Upper lobe of left lung (tissue), 6 donors: ENCODE measurements around the gene COL9A1. TPM values are rescaled to one million over a fixed set of nuclear protein-coding genes. Genes with fewer than 3 reads are reported as not detected.
"Not testable (repeated sequence)": the region's sequence is repeated elsewhere in the genome, so short reads cannot be mapped to it uniquely, and the experiment has no call there.

Experiments used
- ATAC-seq, 2 donors: fragments of 200-7000 bp; cut with Tn5 transposase; one replicate each; pipeline ENCODE4 v1.9.1; 2022; ENCODE audit warnings: mild to moderate bottlenecking in 2 of 2, moderate library complexity in 2 of 2; ENCODE audit not compliant: low FRiP score in 2 of 2
- DNase-seq, 2 donors: peaks; one replicate each; pipeline ENCODE4 v3.0.0-alpha.2; 2019 to 2020
- H3K27ac ChIP-seq, 4 donors: fragments of 200-600 bp; sonication (generic); one replicate each; pipeline ENCODE4 v1.5.1; 2016 to 2019
- H3K27me3 ChIP-seq, 4 donors: fragments of 200-600 bp; sonication (generic); one replicate each; pipeline ENCODE4 v1.5.1; 2017 to 2019
- H3K36me3 ChIP-seq, 4 donors: fragments of 200-600 bp; sonication (generic); one replicate each; pipeline ENCODE4 v1.5.1; 2016 to 2019
- H3K4me1 ChIP-seq, 4 donors: fragments of 200-600 bp; sonication (generic); one replicate each; pipeline ENCODE4 v1.5.1; 2018 to 2019
- H3K4me3 ChIP-seq, 4 donors: fragments of 200-600 bp; sonication (generic); one replicate each; pipeline ENCODE4 v1.5.1; 2017 to 2019; ENCODE audit warnings: mild to moderate bottlenecking in 2 of 4, moderate library complexity in 1 of 4
- H3K9me3 ChIP-seq, 4 donors: fragments of 200-600 bp; sonication (generic); one replicate each; pipeline ENCODE4 v1.5.1; 2018 to 2019
- EP300 ChIP-seq, 4 donors: sonication (generic); formaldehyde crosslinking; IDR thresholded peaks; one replicate each; pipeline ENCODE4 v1.5.1; 2017; ENCODE audit warnings: antibody characterized with exemption in 4 of 4, control low read depth in 2 of 4
- POLR2A ChIP-seq, 4 donors: fragments of 450-650 bp; IDR thresholded peaks; one replicate each; pipeline ENCODE4 v1.5.1; 2016 to 2017; ENCODE audit warnings: antibody characterized with exemption in 4 of 4, mild to moderate bottlenecking in 2 of 4
- POLR2AphosphoS5 ChIP-seq, 2 donors: sonication (generic); formaldehyde crosslinking; IDR thresholded peaks; one replicate each; pipeline ENCODE4 v1.5.1; 2017; ENCODE audit warnings: antibody characterized with exemption in 2 of 2
- WGBS, 2 donors: methylation state at CpG; one replicate each; pipeline ENCODE4 v1.1.5; 2017 to 2018; 5-methylcytosine and 5-hydroxymethylcytosine counted together
- total RNA-seq, 6 donors: library from RNA; depleted of rRNA in 4 of 6; stranded (reverse); fragments of >200 nt in 4 of 6; gene quantifications; one replicate each; pipeline versions ENCODE4 v1.1.0 to v1.2.1, GENCODE V29; 2016 to 2021
- TF ChIP-seq, protein P1 (sequence below), 6 experiments: fragments of 450-650 bp in 4 of 6; fragments of 200-600 bp in 2 of 6; sonication (generic) in 2 of 6; IDR thresholded peaks; one replicate each; pipeline ENCODE4 v1.5.1; 2016 to 2019; ENCODE audit warnings: antibody characterized with exemption in 6 of 6
- donor health status: DM: no; HTN: no; CAD: no; lungs with moderate emphysema.
- donor health status: DM: no; HTN: yes; CAD: no; lungs with severe emphysema.

Gene COL9A1
- total RNA-seq, 6 donors from 2014 or later: 0.30 TPM; not detected in 5

DNA sequence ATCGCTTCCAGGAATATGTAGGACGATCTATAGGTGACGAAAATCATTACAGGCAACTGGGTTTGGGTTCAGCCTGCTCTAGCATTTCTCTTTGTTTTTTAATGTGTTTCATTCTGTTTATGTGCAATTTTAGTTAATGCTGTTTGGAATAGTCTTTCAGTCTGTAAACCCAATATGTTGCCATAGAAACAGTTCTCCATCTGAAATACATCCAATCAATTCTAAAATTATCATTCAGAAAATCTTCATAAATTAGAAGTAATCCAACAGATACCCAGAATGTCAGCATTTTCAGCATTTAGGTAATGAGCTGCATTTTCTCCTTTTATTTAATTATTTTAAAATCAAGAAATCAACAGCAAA, 34.8 kb upstream of the COL9A1 start:
- no peak overlapping the region for H3K27ac ChIP-seq
- no peak overlapping the region for H3K4me3 ChIP-seq
- ATAC-seq (no peak), DNase-seq (no peak)
- no peaks in the 10 kb centered on the region for H3K36me3 ChIP-seq
- peaks cover 0 to 7% (median 2%) of the 10 kb centered on the region in 4 donors for H3K9me3 ChIP-seq
- no peaks in the 10 kb centered on the region for H3K27me3 ChIP-seq
- TF ChIP-seq, protein P1, sequence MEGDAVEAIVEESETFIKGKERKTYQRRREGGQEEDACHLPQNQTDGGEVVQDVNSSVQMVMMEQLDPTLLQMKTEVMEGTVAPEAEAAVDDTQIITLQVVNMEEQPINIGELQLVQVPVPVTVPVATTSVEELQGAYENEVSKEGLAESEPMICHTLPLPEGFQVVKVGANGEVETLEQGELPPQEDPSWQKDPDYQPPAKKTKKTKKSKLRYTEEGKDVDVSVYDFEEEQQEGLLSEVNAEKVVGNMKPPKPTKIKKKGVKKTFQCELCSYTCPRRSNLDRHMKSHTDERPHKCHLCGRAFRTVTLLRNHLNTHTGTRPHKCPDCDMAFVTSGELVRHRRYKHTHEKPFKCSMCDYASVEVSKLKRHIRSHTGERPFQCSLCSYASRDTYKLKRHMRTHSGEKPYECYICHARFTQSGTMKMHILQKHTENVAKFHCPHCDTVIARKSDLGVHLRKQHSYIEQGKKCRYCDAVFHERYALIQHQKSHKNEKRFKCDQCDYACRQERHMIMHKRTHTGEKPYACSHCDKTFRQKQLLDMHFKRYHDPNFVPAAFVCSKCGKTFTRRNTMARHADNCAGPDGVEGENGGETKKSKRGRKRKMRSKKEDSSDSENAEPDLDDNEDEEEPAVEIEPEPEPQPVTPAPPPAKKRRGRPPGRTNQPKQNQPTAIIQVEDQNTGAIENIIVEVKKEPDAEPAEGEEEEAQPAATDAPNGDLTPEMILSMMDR (IDR thresholded peaks at IDR 0.05): no peak
- no peak for TF ChIP-seq EP300 (IDR thresholded peaks at IDR 0.05)
- TF ChIP-seq POLR2A (IDR thresholded peaks at IDR 0.05): no peak
- TF ChIP-seq POLR2AphosphoS5 (IDR thresholded peaks at IDR 0.05): no peak
- 87 to 90% methylated on average over 3 of the region's 3 CpGs for WGBS, 2 donors
- no peaks in the 10 kb centered on the region for H3K4me1 ChIP-seq

DNA sequence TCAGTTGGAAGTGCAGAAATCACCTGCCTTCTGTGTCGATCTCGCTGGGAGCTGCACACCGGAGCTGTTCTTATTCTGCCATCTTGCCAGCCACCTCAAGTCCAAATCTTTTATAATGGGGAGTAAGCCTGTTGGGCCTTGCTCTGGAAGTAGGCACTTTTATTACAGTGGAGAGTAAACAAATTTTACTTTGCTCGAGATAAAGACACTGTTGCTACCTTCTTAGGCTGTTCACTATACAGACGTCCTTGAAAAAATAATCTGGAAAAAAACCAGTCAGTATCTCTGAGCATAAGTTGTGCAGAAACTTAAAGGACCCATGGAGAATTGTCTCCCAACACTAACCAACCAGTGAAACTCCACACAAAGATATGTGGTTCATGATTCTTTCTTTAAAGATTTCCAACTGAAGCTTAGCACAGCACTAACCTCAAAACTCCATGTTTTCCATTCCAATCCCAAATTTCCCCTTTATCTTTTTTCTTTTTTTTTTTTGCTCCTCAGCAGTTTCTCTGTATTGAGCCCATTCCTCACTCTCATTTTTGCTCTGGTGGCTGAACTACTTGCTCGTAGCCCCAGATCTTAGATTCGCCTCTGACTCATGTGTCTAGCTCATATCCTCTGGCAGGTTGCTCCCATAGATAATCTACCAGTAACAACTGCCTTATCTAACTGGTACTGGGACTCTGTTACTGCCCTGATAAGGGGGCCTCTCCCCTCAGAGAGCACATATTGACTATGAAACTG, 34.3 kb upstream of the COL9A1 start:
- no peak overlapping the region for H3K27ac ChIP-seq
- H3K27me3 ChIP-seq: no peaks in the 10 kb centered on the region
- no peak for DNase-seq
- H3K9me3 ChIP-seq: peaks cover 0 to 7% (median 2%) of the 10 kb centered on the region in 4 donors
- WGBS, 2 donors: 71 to 77% methylated on average over 7 of the region's 7 CpGs
- peak in 1 of 2 donors; percentile 26 for ATAC-seq
- H3K4me3 ChIP-seq: no peak overlapping the region
- TF ChIP-seq EP300 (IDR thresholded peaks at IDR 0.05) (no peak), POLR2AphosphoS5 (IDR thresholded peaks at IDR 0.05) (no peak), POLR2A (IDR thresholded peaks at IDR 0.05) (no peak)
- TF ChIP-seq, protein P1 (IDR thresholded peaks at IDR 0.05): no peak
- H3K4me1 ChIP-seq: no peaks in the 10 kb centered on the region
- no peaks in the 10 kb centered on the region for H3K36me3 ChIP-seq

DNA sequence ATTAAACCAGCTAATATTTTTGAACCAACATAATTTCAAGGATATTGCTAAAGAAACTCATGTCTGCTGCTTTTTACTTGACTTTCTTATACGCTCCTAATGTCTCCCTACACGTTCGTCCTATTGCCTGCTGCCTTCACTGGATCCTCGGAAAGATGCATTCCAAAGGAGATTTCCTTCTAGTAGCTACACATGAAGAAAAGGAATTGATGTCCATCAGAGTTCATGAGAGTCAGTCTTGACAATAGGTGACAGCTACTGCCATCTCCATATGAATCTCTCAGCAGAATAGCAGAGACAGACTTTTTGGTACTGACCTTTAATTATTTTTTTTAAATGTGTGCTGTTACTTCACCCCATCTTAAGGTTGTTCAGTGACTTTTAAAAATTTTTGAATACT, 24.2 kb upstream of the COL9A1 start:
- TF ChIP-seq POLR2A (IDR thresholded peaks at IDR 0.05) (no peak), POLR2AphosphoS5 (IDR thresholded peaks at IDR 0.05) (no peak), EP300 (IDR thresholded peaks at IDR 0.05) (no peak)
- TF ChIP-seq, protein P1 (IDR thresholded peaks at IDR 0.05): no peak
- no peak overlapping the region for H3K4me3 ChIP-seq
- WGBS, 2 donors: 59 to 68% methylated on average over 4 of the region's 4 CpGs
- H3K36me3 ChIP-seq: no peaks in the 10 kb centered on the region
- H3K27ac ChIP-seq: no peak overlapping the region
- no peak for ATAC-seq
- H3K4me1 ChIP-seq: no peaks in the 10 kb centered on the region
- H3K9me3 ChIP-seq: peaks cover 0 to 4% (median 0%) of the 10 kb centered on the region in 4 donors
- no peaks in the 10 kb centered on the region for H3K27me3 ChIP-seq
- no peak for DNase-seq

DNA sequence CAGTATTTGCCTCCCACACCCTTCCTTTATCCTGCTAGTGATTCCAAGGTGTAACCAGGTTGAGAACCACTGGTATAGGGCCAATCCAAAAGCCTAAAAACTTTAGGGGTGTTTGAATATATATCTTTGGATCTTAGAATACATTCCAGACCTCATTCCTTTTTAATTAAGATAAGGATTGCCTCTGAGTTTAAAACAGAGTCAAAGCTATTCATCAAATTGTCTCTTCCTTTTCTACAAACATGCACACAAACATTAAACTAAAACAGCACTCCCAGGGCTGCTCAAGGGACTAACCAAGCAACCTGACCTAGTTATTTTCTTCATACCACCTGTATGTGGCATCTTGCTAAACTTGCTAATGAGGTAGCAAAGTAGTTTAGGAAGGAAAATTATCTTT, 22.1 kb upstream of the COL9A1 start:
- H3K4me3 ChIP-seq: no peak overlapping the region
- DNase-seq (no peak), ATAC-seq (no peak)
- no peaks in the 10 kb centered on the region for H3K27me3 ChIP-seq
- H3K4me1 ChIP-seq: no peaks in the 10 kb centered on the region
- no peaks in the 10 kb centered on the region for H3K9me3 ChIP-seq
- no peak for TF ChIP-seq POLR2AphosphoS5 (IDR thresholded peaks at IDR 0.05)
- no peak for TF ChIP-seq POLR2A (IDR thresholded peaks at IDR 0.05)
- TF ChIP-seq, protein P1 (IDR thresholded peaks at IDR 0.05): no peak
- no peak for TF ChIP-seq EP300 (IDR thresholded peaks at IDR 0.05)
- no peaks in the 10 kb centered on the region for H3K36me3 ChIP-seq
- H3K27ac ChIP-seq: no peak overlapping the region

DNA sequence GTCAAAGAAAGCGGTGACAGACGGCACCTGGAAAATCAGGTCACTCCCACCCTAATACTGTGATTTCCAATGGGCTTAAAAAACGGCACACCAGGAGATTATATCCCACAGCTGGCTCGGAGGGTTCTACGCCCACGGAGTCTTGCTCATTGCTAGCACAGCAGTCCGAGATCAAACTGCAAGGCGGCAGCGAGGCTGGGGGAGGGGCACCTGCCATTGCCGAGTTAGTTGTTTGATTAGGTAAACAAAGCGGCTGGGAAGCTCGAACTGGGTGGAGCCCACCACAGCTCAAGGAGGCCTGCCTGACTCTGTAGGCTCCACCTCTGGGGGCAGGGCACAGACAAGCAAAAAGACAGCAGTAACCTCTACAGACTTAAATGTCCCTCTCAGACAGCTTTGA, 14.9 kb upstream of the COL9A1 start:
- DNase-seq: peak in 1 of 2 donors; percentile 33
- H3K27me3 ChIP-seq, H3K9me3 ChIP-seq, H3K4me1 ChIP-seq, H3K27ac ChIP-seq, ATAC-seq, H3K4me3 ChIP-seq, H3K36me3 ChIP-seq: not testable (repeated sequence)
- WGBS, 2 donors: 86 to 89% methylated on average over 11 to 12 of the region's 12 CpGs
